ENCODE measurements around the gene AKNAD1. TPM values are rescaled to one million over a fixed set of nuclear protein-coding genes. Genes with fewer than 3 reads are reported as not detected.
"Not testable (repeated sequence)": the region's sequence is repeated elsewhere in the genome, so short reads cannot be mapped to it uniquely, and the experiment has no call there.

Gene AKNAD1
- 0.17 TPM for polyA plus RNA-seq (2013, experiment 1 of 2; ENCODE audit: insufficient read length)
- polyA plus RNA-seq (2013, experiment 2 of 2; ENCODE audit: insufficient read length): not detected

GRCh38 chr1:108856994-108857393 is at the start of gene AKNAD1:
AKNAD1 (minus strand) TSS chr1:108857094; CDS start chr1:108852664, 4,430 bp downstream.
- DNase-seq: no peak

GRCh38 chr1:108901106-108901505 is 44.2 kb upstream of the AKNAD1 start:
- DNase-seq: no peak

GRCh38 chr1:108897865-108898720 is 41.2 kb upstream of the AKNAD1 start:
- peak; percentile 71 for DNase-seq

- DNase-seq: peak; percentile 4
Measured at GRCh38 chr1:108896146-108897145, 39.6 kb upstream of the AKNAD1 start.

GRCh38 chr1:108893141-108893530 is 36.2 kb upstream of the AKNAD1 start:
- DNase-seq: no peak

- DNase-seq: no peak
Measured at GRCh38 chr1:108892356-108893140, 35.7 kb upstream of the AKNAD1 start.

- DNase-seq: no peak
Measured at GRCh38 chr1:108889706-108890384, 33.0 kb upstream of the AKNAD1 start.

- DNase-seq: not testable (repeated sequence)
Measured at GRCh38 chr1:108889006-108889645, 32.2 kb upstream of the AKNAD1 start.

GRCh38 chr1:108886292-108886691 is 29.4 kb upstream of the AKNAD1 start:
- peak; percentile 13 for DNase-seq

GRCh38 chr1:108884968-108885367 is 28.1 kb upstream of the AKNAD1 start:
- DNase-seq: no peak

- DNase-seq: no peak
Measured at GRCh38 chr1:108882837-108883236, 25.9 kb upstream of the AKNAD1 start.

GRCh38 chr1:108881369-108881768 is 24.5 kb upstream of the AKNAD1 start:
- peak; percentile 59 for DNase-seq

- no peak for DNase-seq
Measured at GRCh38 chr1:108880850-108881249, 24.0 kb upstream of the AKNAD1 start.

- no peak for DNase-seq
Measured at GRCh38 chr1:108878678-108879077, 21.8 kb upstream of the AKNAD1 start.

GRCh38 chr1:108878160-108878469 is 21.2 kb upstream of the AKNAD1 start:
- no peak for DNase-seq

- peak; percentile 33 for DNase-seq
Measured at GRCh38 chr1:108877348-108878159, 20.7 kb upstream of the AKNAD1 start.

GRCh38 chr1:108871050-108871724 is 14.3 kb upstream of the AKNAD1 start:
- no peak for DNase-seq

- DNase-seq: no peak
Measured at GRCh38 chr1:108865316-108865910, 8.5 kb upstream of the AKNAD1 start.

GRCh38 chr1:108863984-108864383 is 7.1 kb upstream of the AKNAD1 start:
- DNase-seq: no peak
